HFF-Myc (cell line): ENCODE measurements around the gene NEK10.

ENCODE experiments used
- DNase-seq: peaks from one replicate; pipeline ENCODE4 v3.0.0-alpha.2; 2011; ENCODE audit warnings: low read depth; ENCODE audit errors: extremely low read depth
- H3K4me3 ChIP-seq: replicated peaks from 2 replicates; pipeline ENCODE4 v1.5.1; 2011; ENCODE audit warnings: low read depth, mild to moderate bottlenecking, control low read depth, low read length
- CTCF ChIP-seq: IDR thresholded peaks from 2 replicates; pipeline ENCODE4 v1.5.1; 2012; ENCODE audit warnings: mild to moderate bottlenecking, low read depth, low read length, control low read depth; ENCODE audit errors: missing control alignments

NEK10 gene

DNA sequence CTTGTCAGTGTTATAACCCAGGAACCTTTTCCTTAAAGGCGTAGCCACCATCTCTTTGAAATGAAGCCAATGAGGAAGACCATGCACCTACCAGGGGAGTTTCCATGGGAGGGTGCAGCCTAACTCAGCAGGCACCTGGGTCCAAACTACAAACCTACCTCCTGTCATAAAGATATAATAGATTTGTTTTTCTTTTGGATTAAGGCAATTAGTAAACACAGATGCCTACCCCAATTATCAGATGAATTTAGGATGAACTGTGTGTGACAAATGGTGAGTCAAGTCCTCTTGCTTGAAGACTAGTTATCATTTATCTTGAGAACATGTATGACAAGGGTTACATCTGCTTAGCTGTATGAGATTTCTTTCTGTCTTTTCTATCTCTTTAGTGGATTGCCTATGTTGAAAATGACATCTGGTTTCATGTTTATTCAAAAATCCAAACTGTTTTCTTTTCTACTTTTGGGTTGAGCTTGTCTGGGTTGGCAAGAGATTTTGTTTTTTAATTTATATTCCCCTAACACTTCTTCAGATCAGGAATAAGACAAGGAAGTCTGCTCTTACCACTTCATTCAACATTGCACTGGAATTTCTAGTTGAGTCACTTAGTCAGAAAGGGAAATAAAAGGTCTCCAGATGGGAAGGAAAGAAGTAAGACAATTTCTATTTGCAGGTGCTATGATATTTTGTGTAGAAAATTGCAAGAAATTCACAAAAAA lies 149.9 kb downstream of the NEK10 start:
- no peak for DNase-seq
- no peak for TF ChIP-seq CTCF
- no peak overlapping the region for H3K4me3 ChIP-seq

GRCh38 chr3:27216955-27217552 lies 152.1 kb downstream of the NEK10 start:
- no peak for TF ChIP-seq CTCF
- no peak for DNase-seq
- no peak overlapping the region for H3K4me3 ChIP-seq

- H3K4me3 ChIP-seq, result no peak overlapping the region
- TF ChIP-seq CTCF, result no peak
- no peak for DNase-seq
Measured at GRCh38 chr3:27216295-27216855, 152.8 kb downstream of the NEK10 start.

DNA sequence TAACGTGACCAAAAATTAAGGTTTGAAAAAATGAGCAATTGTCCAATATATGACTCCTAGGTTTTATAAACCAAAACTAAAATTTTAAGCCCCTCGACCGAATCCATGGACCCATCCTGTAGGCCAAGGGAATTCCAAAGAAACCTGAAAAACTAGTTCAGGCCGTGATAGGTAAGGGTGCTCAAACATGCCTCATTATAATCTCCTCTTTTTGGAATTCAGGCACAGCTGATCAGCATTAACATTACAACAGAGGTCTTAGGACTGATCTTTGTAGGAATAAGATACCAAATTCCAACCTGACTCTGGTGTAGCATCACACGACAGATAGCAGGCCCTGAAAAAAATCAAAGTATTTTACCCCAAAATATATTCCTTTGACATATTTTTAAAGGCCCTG lies 155.7 kb downstream of the NEK10 start:
- no peak for TF ChIP-seq CTCF
- no peak for DNase-seq
- no peak overlapping the region for H3K4me3 ChIP-seq

GRCh38 chr3:27209617-27210264 lies 159.4 kb downstream of the NEK10 start:
- no peak for DNase-seq
- no peak for TF ChIP-seq CTCF
- no peak overlapping the region for H3K4me3 ChIP-seq

- DNase-seq, result no peak
- no peak for TF ChIP-seq CTCF
- H3K4me3 ChIP-seq, result no peak overlapping the region
Measured at GRCh38 chr3:27208961-27209616, 160.1 kb downstream of the NEK10 start.
